Amniotic stem cell (primary cell): Measurements from ENCODE around the gene PDE4B.
"Not testable (repeated sequence)": the region's sequence is repeated elsewhere in the genome, so short reads cannot be mapped to it uniquely, and the experiment has no call there.

Experiments
- DNase-seq: peaks from one replicate; lab custom pipeline; 2025; lab: John Stamatoyannopoulos, UW

PDE4B gene

GRCh38 chr1:65994223-65994622, 201.5 kb downstream of the PDE4B start:
- no peak for DNase-seq

DNA sequence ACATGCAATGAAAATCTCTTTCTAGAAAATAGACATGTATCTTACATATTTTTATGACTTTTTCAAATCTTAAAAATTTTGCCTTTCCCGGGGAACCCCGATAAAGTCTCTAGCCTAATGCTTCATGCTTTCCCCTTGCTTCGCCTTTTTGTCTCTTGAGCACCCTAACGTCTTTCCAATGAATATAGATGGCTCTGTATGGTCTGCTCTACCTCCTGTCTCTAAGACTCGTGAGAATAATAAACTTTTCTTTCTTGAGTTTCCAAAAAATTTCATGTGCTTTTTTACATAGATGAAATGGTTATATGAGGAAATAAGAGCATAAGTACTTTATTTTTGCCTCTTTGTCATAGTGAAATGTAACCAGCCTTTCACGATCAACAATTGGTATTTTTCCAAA, 202.6 kb downstream of the PDE4B start:
- no peak for DNase-seq

DNA sequence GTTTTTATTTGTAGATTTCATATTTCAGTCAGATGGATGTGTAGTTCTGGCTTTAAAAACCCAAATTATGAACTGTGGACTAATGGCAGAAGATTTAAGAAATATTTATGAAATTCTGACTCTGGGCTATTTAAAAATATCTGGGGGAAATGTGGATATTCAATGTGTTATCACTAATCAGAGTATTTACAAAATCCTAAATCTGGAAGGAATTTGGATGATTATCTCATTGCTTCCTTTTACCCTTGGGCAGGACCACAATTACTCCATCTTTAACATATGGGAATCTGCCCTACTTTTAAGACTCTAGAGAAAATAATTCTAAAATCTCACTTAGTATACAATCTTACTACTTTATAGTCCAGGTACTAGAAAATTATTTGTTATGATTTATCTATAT, 203.2 kb downstream of the PDE4B start:
- no peak for DNase-seq

- no peak for DNase-seq
Observed at GRCh38 chr1:65997693-65998092, 205.0 kb downstream of the PDE4B start.

DNA sequence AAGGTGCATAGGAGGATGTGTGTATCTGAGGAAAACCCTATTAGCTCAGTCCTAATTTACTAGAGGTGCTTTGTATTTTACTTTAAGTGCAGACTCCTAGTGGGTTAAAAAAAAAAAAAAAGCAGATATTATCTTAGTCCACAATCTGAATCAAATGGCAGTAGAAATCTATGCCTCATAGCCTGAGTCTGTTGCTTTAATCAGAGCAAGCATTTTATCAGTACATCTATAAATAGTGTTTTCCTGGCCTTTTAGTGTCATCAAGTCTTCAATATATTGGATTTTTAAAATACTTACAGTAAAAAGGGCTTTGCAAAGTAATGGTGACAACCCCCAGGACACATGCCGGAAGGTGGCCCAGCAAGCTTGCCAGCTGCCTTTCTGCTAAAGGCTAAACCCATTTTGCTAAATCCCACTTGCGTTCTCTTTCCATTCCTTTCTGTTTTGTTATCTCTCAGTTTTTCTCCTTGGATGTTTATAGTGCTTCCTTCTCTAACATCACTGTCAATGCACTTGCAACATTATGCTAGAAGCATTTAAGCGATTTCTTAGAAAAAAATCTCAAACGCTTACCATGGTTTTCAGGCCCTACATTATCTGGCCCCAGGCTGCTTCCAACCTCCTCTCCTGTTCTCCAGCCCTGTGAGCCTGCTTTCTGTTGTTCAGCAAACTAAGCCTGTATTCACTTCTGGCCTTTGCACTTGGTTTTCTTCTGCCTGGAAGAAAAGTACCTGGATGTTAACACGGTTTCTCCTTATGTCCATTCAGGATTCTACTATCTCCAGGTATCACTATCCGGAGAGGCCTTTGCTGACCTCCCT, 206.3 kb downstream of the PDE4B start:
- no peak for DNase-seq

GRCh38 chr1:66000033-66000637, 207.4 kb downstream of the PDE4B start:
- no peak for DNase-seq

DNA sequence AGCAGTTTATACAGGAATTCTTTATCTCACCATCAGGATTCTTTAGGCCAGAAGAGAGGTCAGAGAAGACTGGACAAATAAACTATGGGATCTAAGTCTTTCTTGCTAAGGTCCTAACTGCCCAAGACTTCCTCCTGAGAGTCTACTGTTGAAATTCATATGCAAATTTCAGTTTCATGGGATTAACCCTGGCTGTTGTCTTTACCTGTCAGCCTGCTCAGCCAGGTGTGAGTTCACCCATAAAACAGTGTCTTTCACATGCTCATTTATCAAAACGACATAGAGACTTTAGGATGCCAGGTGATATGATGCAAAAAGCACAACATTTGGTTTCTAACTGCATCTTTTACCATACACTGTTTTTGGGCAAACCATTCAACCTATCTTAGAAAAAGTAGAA, 211.0 kb downstream of the PDE4B start:
- DNase-seq, result no peak

- DNase-seq, result not testable (repeated sequence)
Observed at GRCh38 chr1:66006534-66006933, 213.8 kb downstream of the PDE4B start.

DNA sequence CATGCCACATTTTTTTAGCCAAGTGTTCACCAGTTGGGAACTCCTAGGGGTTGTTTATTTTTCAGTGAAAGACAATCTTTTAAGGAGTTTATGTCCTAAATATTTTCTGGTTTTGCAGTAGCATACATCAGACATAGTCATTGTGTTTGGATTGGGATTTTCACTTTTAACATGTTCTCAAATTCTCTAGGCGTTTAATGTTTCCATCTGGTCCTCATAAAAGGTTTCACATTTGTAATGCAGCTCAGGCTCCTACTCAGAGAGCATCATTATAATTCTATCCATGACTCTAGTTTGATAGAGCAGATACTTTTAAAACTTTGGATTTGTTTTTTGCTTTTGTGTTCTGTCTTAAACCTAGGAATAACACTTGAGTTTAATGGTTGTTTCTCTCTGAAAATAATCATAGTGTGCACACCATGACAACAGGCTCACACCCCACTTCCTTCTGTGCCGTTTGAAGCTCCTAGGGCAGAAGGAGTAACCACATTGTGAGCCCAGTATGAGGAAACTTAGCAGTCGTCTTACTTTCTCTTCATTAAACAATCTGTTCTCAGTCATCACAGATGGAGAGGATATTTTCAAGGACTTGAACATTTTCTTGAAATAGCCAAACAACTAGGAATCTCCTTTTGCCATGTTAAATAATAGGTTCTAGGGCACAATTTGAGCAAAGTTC, 219.6 kb downstream of the PDE4B start:
- DNase-seq, result no peak

- no peak for DNase-seq
Observed at GRCh38 chr1:66013371-66013770, 220.7 kb downstream of the PDE4B start.

- no peak for DNase-seq
Observed at GRCh38 chr1:66022904-66023620, 230.4 kb downstream of the PDE4B start.

- DNase-seq, result no peak
Observed at GRCh38 chr1:66025188-66025587, 232.5 kb downstream of the PDE4B start.

DNA sequence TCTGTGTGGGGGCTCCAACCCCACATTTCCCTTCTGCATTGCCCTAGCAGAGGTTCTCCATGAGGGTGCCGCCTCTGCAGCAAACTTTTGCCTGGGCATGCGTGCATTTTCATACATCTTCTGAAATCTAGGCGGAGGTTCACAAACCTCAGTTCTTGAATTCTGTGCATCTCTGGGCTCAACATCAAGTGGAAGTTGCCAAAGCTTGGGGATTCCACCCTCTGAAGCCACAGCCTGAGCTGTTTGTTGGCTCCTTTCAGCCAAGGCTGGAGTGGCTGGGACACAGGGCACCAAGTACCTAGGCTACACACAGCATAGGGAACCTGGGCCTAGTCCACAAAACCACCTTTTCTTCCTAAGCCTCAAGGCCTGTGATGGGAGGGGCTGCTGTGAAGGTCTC, 235.3 kb downstream of the PDE4B start:
- DNase-seq, result no peak

DNA sequence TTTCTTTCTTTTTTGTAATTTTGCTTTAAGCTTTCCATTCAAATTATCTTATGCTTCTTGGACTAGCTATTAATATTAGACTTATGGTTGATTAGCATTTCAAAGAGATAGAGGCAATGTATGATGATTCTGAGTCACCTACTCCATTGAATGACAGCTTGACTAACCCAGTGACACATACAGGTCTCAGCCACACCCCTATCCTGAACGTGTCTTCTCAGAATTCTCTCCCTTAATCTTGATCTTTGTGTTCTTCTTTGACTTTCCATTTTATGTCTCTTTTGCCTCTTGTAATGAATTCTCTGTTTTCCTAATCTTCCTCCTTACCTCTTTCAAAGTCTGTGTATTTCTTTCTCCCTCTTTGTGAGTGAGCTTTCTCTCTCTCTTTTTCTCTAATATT, 241.1 kb downstream of the PDE4B start:
- DNase-seq, result no peak

- no peak for DNase-seq
Observed at GRCh38 chr1:66035616-66036245, 243.0 kb downstream of the PDE4B start.

GRCh38 chr1:66041654-66042053, 249.0 kb downstream of the PDE4B start:
- DNase-seq, result no peak

GRCh38 chr1:66043186-66043585, 250.5 kb downstream of the PDE4B start:
- DNase-seq, result no peak

GRCh38 chr1:66044912-66045311, 252.2 kb downstream of the PDE4B start:
- no peak for DNase-seq

DNA sequence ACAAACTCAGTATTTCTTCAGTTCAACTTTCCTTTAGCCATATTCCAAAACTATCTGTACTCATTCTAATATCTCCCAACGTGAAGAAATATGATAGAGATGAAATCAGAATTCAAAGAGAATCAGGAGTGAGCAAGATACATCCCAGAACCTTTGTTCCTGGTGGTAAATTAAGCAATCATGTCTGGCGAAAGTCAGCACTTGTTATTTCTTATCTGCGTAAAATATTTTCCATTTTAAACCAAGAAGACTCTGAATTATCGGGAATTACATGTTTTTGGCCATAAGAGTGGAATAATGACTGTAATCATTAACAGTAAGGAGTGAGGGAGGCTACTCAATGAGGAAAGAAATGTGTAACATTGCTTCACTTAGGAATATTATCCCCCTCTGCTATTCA, 253.7 kb downstream of the PDE4B start:
- DNase-seq, result no peak

DNA sequence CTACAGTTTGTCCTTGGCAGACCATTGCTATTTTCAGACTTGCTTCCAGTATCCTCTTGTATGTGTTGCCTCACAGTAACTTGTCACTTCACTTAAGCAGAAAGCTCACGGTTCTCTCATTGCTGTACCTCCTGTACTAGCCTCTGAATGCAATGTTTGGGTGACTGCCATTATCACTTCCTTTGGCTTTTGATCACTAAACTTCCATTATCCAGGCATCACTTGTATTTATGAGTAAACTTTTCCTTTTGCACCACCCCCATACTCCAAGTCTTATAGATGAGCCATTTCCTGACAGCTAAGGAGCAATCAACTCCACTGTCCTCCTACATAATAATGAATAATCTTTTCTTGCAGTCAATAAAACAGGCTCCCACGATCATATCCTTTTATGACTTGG, 255.3 kb downstream of the PDE4B start:
- no peak for DNase-seq

GRCh38 chr1:66050123-66050522, 257.4 kb downstream of the PDE4B start:
- DNase-seq, result no peak

GRCh38 chr1:66050633-66051032, 257.9 kb downstream of the PDE4B start:
- no peak for DNase-seq
